Stimulated activated effector memory CD8-positive, alpha-beta T cell treated with anti-CD3 and anti-CD28 coated beads, Interleukin-12 subunit alpha, Interleukin-12 subunit beta, amount 100 ng/mL, for 72 hours (primary cell): ENCODE data around the gene FBRS.
"Not testable (repeated sequence)": the region's sequence is repeated elsewhere in the genome, so short reads cannot be mapped to it uniquely, and the experiment has no call there.

Experiments
- ATAC-seq: fragments of 150-1000 bp; cut with Tn5 transposase; 2 replicates; pipeline ENCODE4 v1.10.0; 2021
- DNase-seq, 2 donors: peaks; one replicate each; pipeline ENCODE4 v3.0.0; 2021 to 2022; ENCODE audit warnings: low spot score in 2 of 2
- H3K27ac Mint-ChIP-seq: one replicate; pipeline ENCODE4 v1.8.0; 2022; ENCODE audit warnings: mild to moderate bottlenecking, mixed read lengths
- H3K36me3 Mint-ChIP-seq: one replicate; pipeline ENCODE4 v1.8.0; 2022; ENCODE audit warnings: mild to moderate bottlenecking, mixed read lengths
- H3K4me1 Mint-ChIP-seq: one replicate; pipeline ENCODE4 v1.8.0; 2022; ENCODE audit warnings: mixed read lengths
- H3K4me3 Mint-ChIP-seq: one replicate; pipeline ENCODE4 v1.8.0; 2022; ENCODE audit warnings: mild to moderate bottlenecking, mixed read lengths
- H3K9me3 Mint-ChIP-seq: one replicate; pipeline ENCODE4 v1.8.0; 2022; ENCODE audit warnings: mixed read lengths

FBRS gene

DNA sequence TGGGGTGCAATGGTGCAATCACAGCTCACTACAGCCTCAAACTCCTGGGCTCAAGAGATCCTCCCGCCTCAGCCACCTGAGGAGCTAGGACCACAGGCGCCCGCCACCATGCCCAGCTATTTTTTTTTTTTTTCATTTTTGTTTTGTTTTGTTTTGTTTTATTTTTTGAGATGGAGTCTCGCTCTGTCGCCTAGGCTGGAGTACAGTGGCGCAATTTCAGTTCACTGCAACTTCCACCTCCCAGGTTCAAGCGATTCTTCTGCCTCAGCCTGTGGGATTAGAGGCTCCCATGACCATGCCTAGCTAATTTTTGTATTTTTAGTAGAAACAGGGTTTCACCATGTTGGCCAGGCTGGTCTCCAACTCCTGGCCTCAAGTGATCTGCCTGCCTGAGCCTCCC lies 25.8 kb upstream of the FBRS start:
- not testable (repeated sequence) for ATAC-seq, DNase-seq, H3K4me3 Mint-ChIP-seq, H3K27ac Mint-ChIP-seq, H3K9me3 Mint-ChIP-seq
- peaks cover 18% of the 10 kb centered on the region for H3K4me1 Mint-ChIP-seq
- peaks cover 14% of the 10 kb centered on the region for H3K36me3 Mint-ChIP-seq

DNA sequence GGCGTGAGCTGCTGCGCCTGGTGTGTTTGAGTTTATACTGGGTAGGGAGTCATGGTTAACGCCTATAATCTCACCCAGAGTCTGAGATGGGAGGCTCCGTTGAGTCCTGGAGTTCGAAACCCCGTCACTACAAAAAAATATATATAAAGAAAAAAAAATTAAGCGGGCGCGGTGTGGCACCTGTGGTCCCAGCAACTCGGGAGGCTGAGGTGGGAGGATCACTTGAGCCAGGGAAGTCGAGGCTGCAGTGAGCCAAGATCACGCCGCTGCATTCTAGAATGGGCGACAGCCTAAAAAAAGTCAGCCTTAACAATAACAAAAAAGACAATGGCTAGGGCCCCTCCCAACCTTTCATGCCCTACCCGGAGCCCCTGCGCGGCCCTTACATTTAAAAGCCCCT lies 24.7 kb upstream of the FBRS start:
- peak overlapping the region; percentile 95 for H3K27ac Mint-ChIP-seq
- ATAC-seq = no peak
- H3K4me1 Mint-ChIP-seq = peaks cover 16% of the 10 kb centered on the region
- H3K9me3 Mint-ChIP-seq = no peaks in the 10 kb centered on the region
- DNase-seq = no peak
- H3K36me3 Mint-ChIP-seq = peaks cover 14% of the 10 kb centered on the region
- H3K4me3 Mint-ChIP-seq = peak overlapping the region; percentile 82

DNA sequence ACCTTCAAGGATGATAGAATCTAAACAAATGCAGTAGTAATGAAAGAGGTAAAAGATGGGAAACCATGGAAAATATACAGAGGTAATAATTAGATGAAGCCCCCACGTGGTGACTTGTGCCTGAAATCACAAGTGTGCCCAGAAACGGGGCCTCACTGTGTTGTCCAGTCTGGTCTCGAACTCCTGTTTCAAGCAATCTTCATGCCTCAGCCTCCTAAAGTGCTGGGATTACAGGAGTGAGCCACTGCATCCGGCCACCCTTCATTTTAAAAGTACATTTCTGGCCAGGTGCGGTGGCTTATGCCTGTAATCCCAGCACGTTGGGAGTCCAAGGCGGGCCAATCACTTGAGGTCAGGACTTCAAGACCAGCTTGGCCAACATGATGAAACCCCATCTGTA lies 21.6 kb upstream of the FBRS start:
- H3K36me3 Mint-ChIP-seq = peaks cover 14% of the 10 kb centered on the region
- DNase-seq (no peak), ATAC-seq (no peak)
- H3K27ac Mint-ChIP-seq = no peak overlapping the region
- no peaks in the 10 kb centered on the region for H3K9me3 Mint-ChIP-seq
- peaks cover 11% of the 10 kb centered on the region for H3K4me1 Mint-ChIP-seq
- H3K4me3 Mint-ChIP-seq = no peak overlapping the region

DNA sequence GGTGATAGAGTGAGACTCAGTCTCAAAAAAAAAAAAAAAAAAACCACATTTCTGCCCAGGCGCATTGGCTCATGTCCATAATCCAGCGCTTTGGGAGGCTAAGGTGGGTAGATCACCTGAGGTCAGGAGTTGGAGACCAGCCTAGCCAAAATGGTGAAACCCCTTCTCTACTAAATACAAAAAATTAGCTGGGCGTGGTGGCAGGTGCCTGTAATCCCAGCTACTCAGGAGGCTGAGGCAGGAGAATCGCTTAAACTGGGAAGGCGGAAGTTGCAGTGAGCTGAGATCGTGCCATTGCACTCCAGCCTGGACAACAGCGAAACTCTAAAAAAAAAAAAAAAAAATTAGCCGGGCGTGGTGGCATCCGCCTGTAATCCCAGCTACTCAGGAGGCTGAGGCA lies 21.1 kb upstream of the FBRS start:
- peaks cover 11% of the 10 kb centered on the region for H3K4me1 Mint-ChIP-seq
- H3K27ac Mint-ChIP-seq, DNase-seq, H3K9me3 Mint-ChIP-seq, ATAC-seq, H3K4me3 Mint-ChIP-seq: not testable (repeated sequence)
- H3K36me3 Mint-ChIP-seq = peaks cover 14% of the 10 kb centered on the region

DNA sequence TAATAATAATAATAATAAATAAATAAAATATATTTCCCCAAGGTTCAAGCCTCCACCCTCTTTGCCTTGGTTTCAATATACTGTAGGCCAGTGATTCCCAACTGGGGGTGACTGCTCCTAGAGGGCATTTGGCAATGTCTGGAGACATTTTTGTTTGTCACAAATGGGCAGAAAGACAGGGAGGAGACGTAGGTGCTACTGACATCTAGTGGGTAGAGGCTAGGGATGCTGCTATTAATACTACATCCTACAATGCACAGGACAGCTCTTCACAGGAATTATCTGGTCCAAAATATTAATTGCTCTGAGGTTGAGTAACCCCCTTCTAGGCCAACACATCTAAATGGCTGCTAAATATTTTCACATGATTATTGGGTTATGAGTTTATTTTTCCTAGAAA lies 20.3 kb upstream of the FBRS start:
- Mint-ChIP-seq H3K4me1 (peaks cover 11% of the 10 kb centered on the region), H3K36me3 (peaks cover 14% of the 10 kb centered on the region), H3K4me3 (no peak overlapping the region), H3K9me3 (no peaks in the 10 kb centered on the region), H3K27ac (no peak overlapping the region)
- ATAC-seq (no peak), DNase-seq (no peak)

DNA sequence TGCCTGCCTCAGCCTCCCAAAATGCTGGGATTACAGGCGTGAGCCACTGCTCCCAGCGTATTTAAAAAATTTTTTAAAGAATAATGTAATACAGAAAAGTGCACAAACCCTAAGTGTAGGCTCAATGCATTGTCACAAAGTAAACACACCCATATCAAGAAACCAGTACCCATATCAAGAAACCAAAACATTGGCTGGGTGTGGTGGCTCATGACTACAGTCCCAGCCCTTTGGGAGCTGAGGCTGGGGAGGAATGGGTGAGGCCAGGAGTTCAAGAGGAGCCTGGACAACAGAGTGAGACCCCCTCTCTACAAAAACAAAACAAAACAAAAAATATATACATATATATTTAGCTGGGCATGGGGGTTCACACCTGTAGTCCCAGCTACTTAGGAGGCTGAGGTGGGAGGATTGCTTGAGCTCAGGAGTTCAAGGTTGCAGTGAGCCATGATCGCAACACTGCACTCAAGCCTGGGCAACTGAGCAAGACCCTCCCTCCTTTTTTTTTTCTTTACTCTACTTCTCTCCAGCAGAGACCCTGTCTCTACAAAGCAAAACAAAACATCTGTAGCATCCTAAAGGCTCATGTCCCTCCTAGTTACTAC lies 16.8 kb upstream of the FBRS start:
- H3K27ac Mint-ChIP-seq = no peak overlapping the region
- no peak overlapping the region for H3K4me3 Mint-ChIP-seq
- ATAC-seq = no peak
- H3K9me3 Mint-ChIP-seq = no peaks in the 10 kb centered on the region
- no peaks in the 10 kb centered on the region for H3K36me3 Mint-ChIP-seq
- no peaks in the 10 kb centered on the region for H3K4me1 Mint-ChIP-seq
- DNase-seq = no peak

DNA sequence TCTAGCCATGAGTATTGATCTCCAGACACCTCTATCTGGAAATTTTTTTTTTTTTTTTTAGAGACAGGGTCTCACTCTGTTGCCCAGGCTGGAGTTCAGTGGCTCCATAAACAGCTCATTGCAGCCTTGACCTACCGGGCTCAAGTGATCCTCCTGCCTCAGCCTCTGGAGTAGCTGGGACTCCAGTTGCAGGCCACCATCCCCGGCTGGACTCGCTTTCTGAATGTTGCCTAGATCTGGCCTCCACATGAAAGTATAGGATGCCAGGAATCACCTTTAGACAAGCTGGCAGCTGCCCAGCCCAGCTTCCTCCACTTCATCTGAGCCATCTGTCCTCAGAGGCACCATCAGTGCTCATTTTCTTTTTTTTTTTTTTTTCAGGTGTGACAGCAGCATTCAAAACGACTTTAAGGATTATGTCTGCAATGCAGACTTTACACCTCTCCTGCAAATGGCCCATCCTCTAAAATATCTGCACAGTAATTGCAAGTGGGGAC lies 13.8 kb upstream of the FBRS start:
- no peak overlapping the region for H3K4me3 Mint-ChIP-seq
- H3K9me3 Mint-ChIP-seq = no peaks in the 10 kb centered on the region
- H3K36me3 Mint-ChIP-seq = no peaks in the 10 kb centered on the region
- ATAC-seq (no peak), DNase-seq (no peak)
- H3K27ac Mint-ChIP-seq = no peak overlapping the region
- H3K4me1 Mint-ChIP-seq = no peaks in the 10 kb centered on the region

DNA sequence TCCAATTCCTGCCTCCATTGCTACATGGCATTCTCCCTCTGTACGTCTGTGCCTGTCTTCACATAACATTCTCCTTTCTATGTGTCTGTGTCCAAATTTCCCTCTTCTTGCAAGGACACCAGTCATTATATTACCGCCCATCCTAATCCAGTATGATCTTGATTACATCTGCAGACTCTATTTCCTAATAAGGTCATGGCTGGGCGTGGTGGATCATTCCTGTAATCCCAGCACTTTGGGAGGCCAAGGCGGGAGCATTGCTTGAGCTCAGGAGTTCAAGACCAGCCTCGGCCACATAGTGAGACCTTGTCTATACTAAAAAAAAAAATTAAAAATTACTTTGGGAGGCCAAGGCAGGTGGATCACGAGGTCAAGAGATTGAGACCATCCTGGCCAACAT lies 12.5 kb upstream of the FBRS start:
- peaks cover 10% of the 10 kb centered on the region for H3K4me1 Mint-ChIP-seq
- H3K27ac Mint-ChIP-seq = no peak overlapping the region
- no peaks in the 10 kb centered on the region for H3K9me3 Mint-ChIP-seq
- DNase-seq = no peak
- peaks cover 8% of the 10 kb centered on the region for H3K36me3 Mint-ChIP-seq
- H3K4me3 Mint-ChIP-seq = no peak overlapping the region
- ATAC-seq = no peak

DNA sequence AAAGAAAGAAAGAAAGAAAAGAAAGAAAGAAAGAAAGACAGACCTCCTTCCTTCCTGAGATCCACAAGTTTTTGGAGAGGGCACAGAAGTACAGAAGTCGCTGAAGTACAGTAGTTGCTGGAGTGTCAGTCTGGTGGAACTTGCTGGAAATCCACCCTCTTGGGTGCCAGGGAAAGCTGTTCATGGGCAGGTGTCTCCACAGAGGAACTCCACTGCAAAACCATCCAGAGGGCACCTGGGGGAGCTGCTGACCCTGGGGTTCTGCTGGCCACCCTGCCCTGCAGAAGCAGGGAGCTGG lies 11.0 kb upstream of the FBRS start:
- Mint-ChIP-seq H3K4me3 (no peak overlapping the region), H3K27ac (no peak overlapping the region), H3K9me3 (no peaks in the 10 kb centered on the region), H3K4me1 (peaks cover 15% of the 10 kb centered on the region), H3K36me3 (peaks cover 21% of the 10 kb centered on the region)
- ATAC-seq (no peak), DNase-seq (no peak)

DNA sequence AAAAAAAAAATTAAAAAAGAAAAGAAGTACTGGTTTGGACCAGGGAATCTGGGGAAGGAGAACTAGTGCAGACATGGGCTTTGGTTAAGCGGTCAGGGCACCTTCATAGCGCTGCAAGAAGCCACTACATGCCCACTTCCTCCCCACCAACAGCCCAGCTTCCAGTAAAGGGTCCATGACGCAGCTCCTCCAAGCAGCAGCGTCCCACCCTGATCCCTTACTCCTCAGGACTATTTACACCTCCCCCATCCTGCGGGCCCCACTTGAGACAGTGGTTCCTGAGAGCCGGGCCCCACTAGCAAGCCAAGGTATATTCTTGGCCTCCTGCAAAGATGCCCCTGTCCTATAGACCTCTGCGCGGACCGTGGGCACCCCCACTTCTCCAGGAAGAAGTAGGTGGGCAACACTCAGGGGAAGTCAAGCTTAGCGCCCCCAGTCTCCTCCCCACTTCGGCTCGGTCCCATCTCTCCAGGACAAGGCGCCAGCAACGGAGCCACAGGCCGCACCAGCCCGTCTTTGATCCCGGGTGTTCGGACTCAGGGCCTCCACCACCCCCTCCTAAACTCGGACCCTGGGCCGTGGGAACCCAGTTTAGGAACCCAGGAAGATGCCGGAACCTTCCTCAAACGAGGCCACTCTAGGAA lies 8.4 kb upstream of the FBRS start:
- Mint-ChIP-seq H3K9me3 (no peaks in the 10 kb centered on the region), H3K27ac (peak overlapping the region; percentile 99), H3K4me1 (peaks cover 25% of the 10 kb centered on the region), H3K4me3 (peak overlapping the region; percentile 94), H3K36me3 (peaks cover 47% of the 10 kb centered on the region)
- ATAC-seq (no peak), DNase-seq (no peak)

DNA sequence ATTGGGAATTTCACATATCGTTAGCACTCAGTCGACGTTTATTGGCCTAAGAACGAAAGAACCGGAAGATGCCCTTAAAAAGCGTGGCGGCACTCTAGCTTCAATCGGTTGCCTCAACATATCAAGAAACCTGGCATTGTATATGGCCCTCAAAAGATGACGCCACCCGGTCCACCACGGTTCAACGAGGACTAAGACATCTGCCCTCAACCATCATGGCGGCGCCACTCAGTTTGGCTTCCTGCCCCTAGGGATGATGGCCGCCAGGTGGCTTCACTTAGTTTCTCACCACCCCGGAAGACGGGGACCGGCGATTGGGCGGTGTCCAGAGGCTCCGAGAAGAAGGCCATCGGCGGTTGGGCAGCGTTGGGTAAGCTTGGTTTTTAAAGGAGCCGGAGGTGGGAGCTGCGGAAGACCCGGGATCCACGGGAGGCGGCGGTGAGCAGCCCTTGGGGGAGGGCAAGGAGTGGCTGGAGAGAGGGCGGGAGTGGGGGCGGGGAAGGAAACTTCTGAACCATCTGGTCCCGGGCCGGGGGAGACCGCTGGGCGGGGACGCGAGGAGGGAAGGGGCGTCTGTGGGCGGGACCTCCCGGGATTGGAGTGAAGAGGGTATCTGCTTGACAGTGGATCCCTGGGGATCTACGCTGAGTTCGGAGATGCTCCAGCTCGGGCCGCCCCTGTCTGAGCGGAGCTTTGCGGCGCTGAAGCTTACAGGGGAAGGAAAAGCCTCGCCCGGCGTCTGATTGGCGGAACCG lies 7.7 kb upstream of the FBRS start, which contains the start of gene PRR14:
PRR14 (plus strand) TSS at position 592 of the 755 bp plus-strand sequence. CDS start 686 bp downstream, outside the sequence.
- H3K27ac Mint-ChIP-seq = peak within 1 kb of the TSS; percentile 99
- no peaks in the 10 kb centered on the region for H3K9me3 Mint-ChIP-seq
- DNase-seq (peak; percentile 88 to 99), ATAC-seq (peak; percentile 87)
- H3K4me1 Mint-ChIP-seq = peaks cover 30% of the 10 kb centered on the region
- H3K36me3 Mint-ChIP-seq = peaks cover 54% of the 10 kb centered on the region
- peak within 1 kb of the TSS; percentile 94 for H3K4me3 Mint-ChIP-seq

DNA sequence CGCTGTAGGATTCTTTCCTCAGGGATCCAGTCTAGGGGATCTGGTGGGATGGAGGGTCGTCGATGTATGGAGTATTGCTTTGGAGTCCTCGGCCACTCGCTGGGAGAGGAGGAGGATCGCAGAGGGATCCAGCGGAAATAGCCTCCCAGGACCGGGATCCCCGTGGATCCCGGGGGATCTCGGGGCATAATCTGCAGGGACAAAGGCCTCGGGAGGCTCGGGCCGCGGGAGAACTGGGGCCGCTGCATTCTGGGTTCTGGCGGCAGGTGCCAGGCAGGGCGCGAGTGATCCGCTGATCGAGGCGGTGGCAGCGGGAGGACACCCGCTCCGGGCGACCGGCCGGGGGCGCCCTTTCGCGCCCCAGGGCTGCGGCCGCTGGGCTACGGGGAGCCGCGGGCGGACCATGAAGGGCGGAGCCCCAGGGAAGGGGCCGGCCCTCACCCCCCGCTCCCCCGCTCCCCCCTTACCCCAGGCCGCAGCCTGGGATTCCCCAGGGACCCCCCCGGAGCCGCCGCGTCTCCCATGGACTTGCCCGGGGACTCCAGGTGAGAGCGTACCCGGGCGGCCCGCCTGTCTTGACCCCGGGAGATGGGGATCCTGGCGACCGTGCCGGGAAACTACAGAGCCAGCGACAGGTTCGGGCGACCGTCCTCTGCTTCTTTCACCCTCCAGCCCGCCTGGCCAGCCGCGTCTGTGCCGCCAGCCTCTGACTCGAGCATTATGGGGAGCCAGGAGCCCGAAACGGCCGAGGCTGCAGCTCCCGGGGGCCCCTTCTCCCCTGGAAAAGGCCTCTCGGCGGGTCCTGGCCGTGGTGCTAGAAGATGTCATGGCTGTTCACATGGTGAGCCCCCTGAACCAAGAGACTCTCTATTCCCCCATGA lies 6.9 kb upstream of the FBRS start:
- Mint-ChIP-seq H3K4me3 (peak overlapping the region; percentile 94), H3K27ac (peak overlapping the region; percentile 99), H3K9me3 (no peaks in the 10 kb centered on the region), H3K4me1 (peaks cover 36% of the 10 kb centered on the region), H3K36me3 (peaks cover 63% of the 10 kb centered on the region)
- DNase-seq = peak; percentile 71 to 88
- ATAC-seq = peak; percentile 81

DNA sequence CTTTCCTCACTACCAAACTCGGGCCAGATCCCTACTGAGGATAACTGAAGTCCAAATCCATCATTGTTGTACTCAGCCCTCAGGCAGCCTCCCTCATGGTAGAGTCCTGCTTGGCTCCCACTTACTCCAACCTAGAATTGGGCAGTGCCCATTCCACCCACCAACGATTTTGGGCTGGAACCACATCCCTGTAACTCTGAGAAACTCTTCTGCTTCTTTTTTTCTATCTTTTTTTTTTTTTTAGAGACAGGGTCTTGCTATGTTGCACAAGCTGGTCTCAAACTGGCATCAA lies 6.3 kb upstream of the FBRS start:
- Mint-ChIP-seq H3K36me3 (peaks cover 69% of the 10 kb centered on the region), H3K9me3 (no peaks in the 10 kb centered on the region), H3K4me1 (peaks cover 40% of the 10 kb centered on the region), H3K4me3 (peak overlapping the region; percentile 94), H3K27ac (peak overlapping the region; percentile 99)
- ATAC-seq = no peak
- no peak for DNase-seq

DNA sequence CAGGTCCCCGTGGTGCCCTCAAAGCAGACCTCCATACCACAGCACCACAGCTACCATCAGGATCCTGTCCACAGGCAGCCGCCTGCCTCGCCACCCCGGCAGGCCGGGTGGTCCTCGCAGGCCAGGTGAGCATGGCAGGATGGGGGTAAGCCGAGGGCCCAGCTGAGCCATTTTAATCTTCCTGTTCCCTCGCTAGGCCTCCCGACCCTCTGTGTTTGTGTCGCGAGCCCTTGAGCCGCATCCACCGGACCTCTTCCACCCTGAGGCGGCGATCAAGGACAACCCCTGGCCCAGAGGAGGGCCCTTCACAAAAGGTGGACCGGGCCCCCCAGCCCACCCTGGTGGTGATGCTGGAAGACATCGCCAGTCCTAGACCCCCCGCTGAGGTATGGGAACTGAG lies 5.5 kb upstream of the FBRS start:
- H3K4me1 Mint-ChIP-seq = peaks cover 48% of the 10 kb centered on the region
- H3K36me3 Mint-ChIP-seq = peaks cover 75% of the 10 kb centered on the region
- DNase-seq (no peak), ATAC-seq (no peak)
- H3K9me3 Mint-ChIP-seq = no peaks in the 10 kb centered on the region
- peak overlapping the region; percentile 99 for H3K27ac Mint-ChIP-seq
- peak overlapping the region; percentile 94 for H3K4me3 Mint-ChIP-seq

DNA sequence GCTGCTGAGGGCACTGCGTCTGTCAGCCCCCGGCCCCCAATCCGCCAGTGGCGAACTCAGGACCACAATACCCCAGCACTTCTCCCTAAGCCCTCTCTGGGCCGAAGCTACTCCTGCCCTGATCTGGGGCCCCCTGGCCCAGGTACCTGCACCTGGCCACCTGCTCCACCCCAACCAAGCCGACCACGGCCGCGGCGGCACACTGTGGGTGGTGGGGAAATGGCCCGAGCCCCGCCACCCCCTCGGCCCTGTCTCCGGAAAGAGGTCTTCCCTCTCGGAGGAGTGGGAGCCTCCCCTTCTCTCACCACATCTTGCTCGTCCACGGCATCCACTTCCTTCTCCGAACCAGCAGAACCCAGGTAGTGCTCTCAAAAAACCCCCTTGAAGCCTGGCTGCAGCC lies 3.4 kb upstream of the FBRS start:
- Mint-ChIP-seq H3K4me3 (no peak overlapping the region), H3K36me3 (peaks cover 89% of the 10 kb centered on the region), H3K9me3 (no peaks in the 10 kb centered on the region), H3K27ac (peak overlapping the region; percentile 100), H3K4me1 (peaks cover 44% of the 10 kb centered on the region)
- no peak for ATAC-seq
- DNase-seq = no peak
